PC-9 (cell line): ENCODE results near the gene NPY4R. TPM values are rescaled to one million over a fixed set of nuclear protein-coding genes. Genes with fewer than 3 reads are reported as not detected.
"Not testable (repeated sequence)": the region's sequence is repeated elsewhere in the genome, so short reads cannot be mapped to it uniquely, and the experiment has no call there.

ENCODE experiments used
- BruUV-seq: library from RNA; stranded (reverse); fragments of 400-500 nt; replicated peaks from 2 replicates; lab custom pipeline; 2021; lab: Mats Ljungman, UMichigan
- CTCF ChIA-PET: fragments of 300-600 bp; sonication (Branson Sonifier 250); formaldehyde crosslinking; loops from one replicate; lab custom pipeline; 2022; ENCODE audit warnings: antibody characterized with exemption; lab: Charles Lee
- POLR2A ChIA-PET: fragments of 300-600 bp; sonication (Branson Sonifier 250); formaldehyde crosslinking; loops from one replicate; lab custom pipeline; 2022; ENCODE audit warnings: antibody characterized with exemption; ENCODE audit not compliant: unreplicated experiment; lab: Charles Lee
- DNase-seq, 2 experiments: peaks; one replicate each; pipeline versions ENCODE4 v3.0.0 to v3.0.0-alpha.2; 2015 to 2022; ENCODE audit warnings: mixed read lengths in 1 of 2
- H2AFZ ChIP-seq: fragments of 200-600 bp; sonication (generic); 2 replicates; pipeline ENCODE4 v1.8.1; 2017; ENCODE audit warnings: antibody characterized with exemption
- H3F3A ChIP-seq: fragments of 200-600 bp; sonication (generic); 2 replicates; pipeline ENCODE4 v1.8.1; 2017; ENCODE audit warnings: antibody characterized with exemption, mild to moderate bottlenecking, low read depth; ENCODE audit not compliant: insufficient read depth
- H3K27ac ChIP-seq: fragments of 200-600 bp; sonication (generic); 2 replicates; pipeline ENCODE4 v1.6.1; 2016; ENCODE audit warnings: mixed run types
- H3K27me3 ChIP-seq: fragments of 200-600 bp; sonication (generic); 2 replicates; pipeline ENCODE4 v1.6.1; 2016; ENCODE audit warnings: low read depth, mixed run types; ENCODE audit not compliant: insufficient read depth
- H3K36me3 ChIP-seq: fragments of 200-600 bp; sonication (generic); 2 replicates; pipeline ENCODE4 v1.6.1; 2016; ENCODE audit warnings: low read depth, mixed run types
- H3K4me1 ChIP-seq: fragments of 200-600 bp; sonication (generic); replicated peaks from 2 replicates; pipeline ENCODE4 v1.6.1; 2016; ENCODE audit warnings: mixed run types; ENCODE audit not compliant: insufficient read depth
- H3K4me2 ChIP-seq: fragments of 200-600 bp; sonication (generic); 2 replicates; pipeline ENCODE4 v1.6.1; 2017; ENCODE audit warnings: mixed run types
- H3K4me3 ChIP-seq: fragments of 200-600 bp; sonication (generic); 2 replicates; pipeline ENCODE4 v1.6.1; 2016; ENCODE audit warnings: mixed run types
- H3K79me2 ChIP-seq: fragments of 200-600 bp; sonication (generic); 2 replicates; pipeline ENCODE4 v1.6.1; 2017; ENCODE audit warnings: low read depth, mixed run types
- H3K9me2 ChIP-seq: fragments of 200-600 bp; sonication (generic); 2 replicates; pipeline ENCODE4 v1.8.1; 2017; ENCODE audit warnings: mild to moderate bottlenecking; ENCODE audit not compliant: insufficient read depth
- H3K9me3 ChIP-seq: fragments of 200-600 bp; sonication (generic); 2 replicates; pipeline ENCODE4 v1.8.1; 2016; ENCODE audit warnings: low read depth; ENCODE audit not compliant: insufficient read depth
- H4K20me1 ChIP-seq: fragments of 200-600 bp; sonication (generic); 2 replicates; pipeline ENCODE4 v1.8.1; 2017; ENCODE audit not compliant: insufficient read depth
- intact Hi-C: fragments of 100-400 bp; cut with micrococcal nuclease; formaldehyde crosslinking; loops from one replicate; pipeline ENCODE4 v1.10.0; 2022; ENCODE audit not compliant: unreplicated experiment
- total RNA-seq: library from RNA; stranded (reverse); gene quantifications from 2 replicates; pipeline ENCODE4 v1.2.3, GENCODE V29; 2021

NPY4R gene
- total RNA-seq, 1 experiment from 2014 or later: 3.1 TPM

- H3K27ac ChIP-seq, CTCF ChIA-PET, BruUV-seq, intact Hi-C loops, H3K9me2 ChIP-seq, H2AFZ ChIP-seq, H3K27me3 ChIP-seq, POLR2A ChIA-PET, DNase-seq, H3F3A ChIP-seq, H3K4me3 ChIP-seq, H4K20me1 ChIP-seq, H3K79me2 ChIP-seq, H3K4me2 ChIP-seq, H3K9me3 ChIP-seq, H3K4me1 ChIP-seq, H3K36me3 ChIP-seq: not testable (repeated sequence)
These were observed 14.4 kb downstream of the NPY4R start for GRCh38 chr10:46451365-46451764.

- H2AFZ ChIP-seq, H3K27ac ChIP-seq, H4K20me1 ChIP-seq, H3K4me1 ChIP-seq, BruUV-seq, intact Hi-C loops, POLR2A ChIA-PET, H3K9me3 ChIP-seq, H3K4me2 ChIP-seq, CTCF ChIA-PET, H3F3A ChIP-seq, H3K27me3 ChIP-seq, DNase-seq, H3K9me2 ChIP-seq, H3K36me3 ChIP-seq, H3K79me2 ChIP-seq, H3K4me3 ChIP-seq: not testable (repeated sequence)
These were observed 14.9 kb downstream of the NPY4R start for GRCh38 chr10:46450829-46451228.

DNA sequence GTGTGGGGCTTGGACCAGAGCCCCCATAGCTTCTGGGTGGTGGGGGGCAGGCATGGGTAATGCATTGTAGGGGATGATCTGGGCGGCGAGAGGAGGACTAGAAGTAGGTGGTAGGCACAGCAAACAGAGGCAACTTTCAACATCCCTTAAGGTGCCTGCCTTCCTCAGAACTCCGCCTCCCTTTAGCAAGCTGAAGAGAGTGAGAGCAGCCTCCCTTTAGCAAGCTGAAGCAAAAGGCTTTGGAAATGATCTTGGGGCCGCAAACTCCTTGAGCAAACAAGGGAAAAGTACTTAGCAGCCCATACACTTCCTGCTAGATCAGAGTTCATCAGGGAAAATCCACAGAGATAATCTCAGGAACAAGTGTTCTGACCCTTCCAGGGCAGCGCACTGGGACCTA is 18.3 kb downstream of the NPY4R start:
- H3K4me3 ChIP-seq, H3K4me1 ChIP-seq, intact Hi-C loops, H3K27ac ChIP-seq, H3K27me3 ChIP-seq, BruUV-seq, H3F3A ChIP-seq, H4K20me1 ChIP-seq, H3K4me2 ChIP-seq, H2AFZ ChIP-seq, H3K36me3 ChIP-seq, H3K9me3 ChIP-seq, POLR2A ChIA-PET, DNase-seq, H3K9me2 ChIP-seq, H3K79me2 ChIP-seq, CTCF ChIA-PET: not testable (repeated sequence)

- DNase-seq, intact Hi-C loops, H3K9me3 ChIP-seq, H4K20me1 ChIP-seq, H3K79me2 ChIP-seq, H3K4me2 ChIP-seq, H2AFZ ChIP-seq, H3K27ac ChIP-seq, H3K4me3 ChIP-seq, BruUV-seq, H3K36me3 ChIP-seq, H3K9me2 ChIP-seq, H3F3A ChIP-seq, POLR2A ChIA-PET, H3K4me1 ChIP-seq, CTCF ChIA-PET, H3K27me3 ChIP-seq: not testable (repeated sequence)
These were observed 20.2 kb downstream of the NPY4R start for GRCh38 chr10:46445389-46446122.

DNA sequence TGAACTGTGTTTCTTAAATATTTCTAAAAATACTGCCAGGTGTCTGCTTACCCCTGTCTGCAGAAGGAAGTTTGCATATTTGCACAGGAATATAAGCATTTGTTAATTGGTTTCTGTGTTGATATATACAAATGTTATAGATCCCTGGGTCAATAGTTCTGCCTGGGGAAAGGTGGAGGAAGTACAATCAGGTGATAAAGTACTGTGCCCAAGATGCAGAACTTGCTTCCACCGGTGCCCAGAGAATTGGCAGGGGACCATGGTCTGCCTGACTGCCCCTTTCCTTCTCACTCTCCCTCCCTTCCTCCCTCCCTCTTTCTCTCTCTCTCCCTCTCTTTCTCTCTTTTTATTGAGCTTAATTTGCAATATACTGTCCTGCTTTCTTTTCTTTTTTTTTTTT is 22.3 kb downstream of the NPY4R start:
- POLR2A ChIA-PET, H3F3A ChIP-seq, H3K4me2 ChIP-seq, H3K79me2 ChIP-seq, H3K36me3 ChIP-seq, H3K9me3 ChIP-seq, CTCF ChIA-PET, intact Hi-C loops, BruUV-seq, H3K9me2 ChIP-seq, H4K20me1 ChIP-seq, DNase-seq, H2AFZ ChIP-seq, H3K4me1 ChIP-seq, H3K27ac ChIP-seq, H3K4me3 ChIP-seq, H3K27me3 ChIP-seq: not testable (repeated sequence)

DNA sequence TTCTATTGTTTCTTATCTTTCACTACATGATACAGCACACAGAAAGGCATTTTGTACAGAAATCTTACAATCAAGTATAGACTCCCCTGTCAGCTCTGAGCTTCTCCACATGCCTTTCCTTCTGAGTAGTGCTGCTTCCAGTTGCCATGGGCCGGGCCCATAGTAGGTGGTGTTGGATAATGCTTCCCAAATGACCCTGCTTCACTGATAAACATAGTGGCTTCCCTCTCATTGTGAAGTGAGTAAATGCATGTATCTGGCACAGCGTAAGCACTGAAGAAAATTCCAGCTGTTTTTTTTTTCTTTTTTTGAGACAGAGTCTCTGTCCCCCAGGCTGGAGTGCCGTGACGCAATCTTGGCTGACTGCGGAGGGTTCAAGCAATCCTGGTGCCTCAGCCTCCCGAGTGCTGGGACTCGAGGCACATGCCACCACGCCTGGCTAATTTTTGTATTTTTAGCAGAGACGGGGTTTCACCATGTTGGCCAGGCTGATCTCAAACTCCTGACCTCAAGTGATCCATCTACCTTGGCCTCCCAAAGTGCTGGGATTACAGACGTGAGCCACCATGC is 23.0 kb downstream of the NPY4R start:
- BruUV-seq: not testable (repeated sequence)

GRCh38 chr10:46441837-46442278 is 23.9 kb downstream of the NPY4R start:
- H2AFZ ChIP-seq, H3K36me3 ChIP-seq, intact Hi-C loops, H3K79me2 ChIP-seq, H3K27me3 ChIP-seq, H4K20me1 ChIP-seq, H3K27ac ChIP-seq, H3K4me3 ChIP-seq, H3F3A ChIP-seq, CTCF ChIA-PET, BruUV-seq, H3K9me2 ChIP-seq, H3K4me1 ChIP-seq, H3K9me3 ChIP-seq, POLR2A ChIA-PET: not testable (repeated sequence)
- DNase-seq: peak; percentile 65 to 79
- peak overlapping the region; percentile 38 for H3K4me2 ChIP-seq

More for the DNA sequence above, 23.0 kb downstream of the NPY4R start:
- POLR2A ChIA-PET, H3K79me2 ChIP-seq, H3K27ac ChIP-seq, CTCF ChIA-PET, H3K9me3 ChIP-seq, intact Hi-C loops, H4K20me1 ChIP-seq, DNase-seq, H3K36me3 ChIP-seq, H3K27me3 ChIP-seq, H2AFZ ChIP-seq, H3K4me2 ChIP-seq, H3F3A ChIP-seq, H3K4me1 ChIP-seq, H3K9me2 ChIP-seq, H3K4me3 ChIP-seq: not testable (repeated sequence)
